K562 (cell line): ENCODE measurements around the gene COX7A1. TPM values are rescaled to one million over a fixed set of nuclear protein-coding genes. Genes with fewer than 3 reads are reported as not detected.

ENCODE experiments used
- CHD4 ChIP-seq: fragments of 200-600 bp; sonication (generic); IDR thresholded peaks from 3 replicates; pipeline ENCODE4 v1.6.1; 2012; ENCODE audit warnings: low read depth, mild to moderate bottlenecking, mixed read lengths, low read length, inconsistent platforms; ENCODE audit not compliant: insufficient read depth, insufficient replicate concordance, poor library complexity, severe bottlenecking
- COPS2 ChIP-seq: fragments of 450-650 bp; conservative IDR thresholded peaks from 2 replicates; pipeline ENCODE4 v1.6.1; 2016; ENCODE audit warnings: mild to moderate bottlenecking, moderate library complexity
- ELF1 ChIP-seq: fragments of 200-800 bp; sonication (Bioruptor generic); IDR thresholded peaks from 2 replicates; pipeline ENCODE4 v1.6.1; 2016; ENCODE audit warnings: missing genetic modification characterization, missing compliant biosample characterization
- FOXK1 ChIP-seq: sonication (generic); formaldehyde crosslinking; IDR thresholded peaks from 2 replicates; pipeline ENCODE4 v1.8.0; 2022; ENCODE audit warnings: missing genetic modification reagents, mild to moderate bottlenecking, borderline replicate concordance
- FOXM1 ChIP-seq, 2 experiments: fragments of 450-650 bp in 1 of 2; sonication (generic) in 1 of 2; formaldehyde crosslinking in 1 of 2; IDR thresholded peaks; 2 replicates each; pipeline versions ENCODE4 v1.6.1 to v1.9.0; 2017 to 2022; ENCODE audit warnings: low read depth in 2 of 2, mild to moderate bottlenecking in 2 of 2, missing genetic modification reagents in 1 of 2, moderate library complexity in 1 of 2
- GTF2F1 ChIP-seq: IDR thresholded peaks from 2 replicates; pipeline ENCODE4 v1.6.1; 2011; ENCODE audit warnings: low read depth, low read length, improper control_type of control experiment
- MXI1 ChIP-seq: IDR thresholded peaks from 2 replicates; pipeline ENCODE4 v1.6.1; 2011; ENCODE audit warnings: low read depth, mild to moderate bottlenecking, improper control_type of control experiment, low read length
- NFE2L1 ChIP-seq: fragments of 450-650 bp; IDR thresholded peaks from 2 replicates; pipeline ENCODE4 v1.6.1; 2016; ENCODE audit warnings: missing genetic modification characterization, low read depth, mild to moderate bottlenecking, missing compliant biosample characterization, moderate library complexity, borderline replicate concordance
- POLR2AphosphoS5 ChIP-seq: IDR thresholded peaks from 2 replicates; pipeline ENCODE4 v1.6.1; 2011; ENCODE audit warnings: mild to moderate bottlenecking, low read depth, low read length, moderate library complexity; ENCODE audit not compliant: control insufficient read depth, insufficient read depth
- POLR2G ChIP-seq: fragments of 200-400 bp; formaldehyde crosslinking; IDR thresholded peaks from 2 replicates; pipeline ENCODE4 v1.6.1; 2017; ENCODE audit warnings: low read depth, mild to moderate bottlenecking, antibody characterized with exemption, low read length, moderate library complexity
- SMARCB1 ChIP-seq: IDR thresholded peaks from 2 replicates; pipeline ENCODE4 v1.6.1; 2011; ENCODE audit warnings: improper control_type of control experiment, low read depth; ENCODE audit not compliant: insufficient read length
- ZKSCAN1 ChIP-seq: fragments of 150-350 bp; IDR thresholded peaks from 2 replicates; pipeline ENCODE4 v1.6.1; 2016; ENCODE audit warnings: low read depth, low read length
- ZNF311 ChIP-seq: fragments of 250-450 bp; sonication (Bioruptor Pico); IDR thresholded peaks from 2 replicates; pipeline ENCODE4 v1.4.0; 2020; ENCODE audit warnings: mild to moderate bottlenecking, moderate library complexity
- ZNF324 ChIP-seq: fragments of 250-450 bp; sonication (Bioruptor Pico); IDR thresholded peaks from 2 replicates; pipeline ENCODE4 v1.4.0; 2020; ENCODE audit warnings: mild to moderate bottlenecking
- ZNF431 ChIP-seq: sonication (generic); formaldehyde crosslinking; IDR thresholded peaks from 2 replicates; pipeline ENCODE4 v1.8.0; 2022; ENCODE audit warnings: mild to moderate bottlenecking, missing genetic modification reagents
- polyA plus RNA-seq, 8 experiments: library from polyadenylated mRNA; depleted of rRNA in 4 of 8; stranded (reverse) in 5 of 8; unstranded in 3 of 8; fragments of >200 nt; fragmentation: Nextera tagmentation in 2 of 8; fragmentation: Illumina TruSeq in 1 of 8; extraction: Ambion mirVana in 2 of 8; extraction: Trizol in 1 of 8; gene quantifications; 2 replicates each; pipeline versions ENCODE4 v1.2.1 to v1.2.3, GENCODE V29; 2011 to 2014; ENCODE audit warnings: inconsistent platforms in 1 of 8, missing spikeins in 1 of 8
- total RNA-seq, 7 experiments: library from RNA; depleted of rRNA in 6 of 7; stranded (reverse); fragments of >200 nt in 6 of 7; fragmentation: Illumina TruSeq in 2 of 7; extraction: Trizol in 2 of 7; gene quantifications; 2 replicates each; pipeline versions ENCODE4 v1.2.1 to v1.2.3, GENCODE V29; 2011 to 2021; ENCODE audit warnings: low replicate concordance in 1 of 7
- TF ChIP-seq, protein P1 (sequence below): fragments of 450-650 bp; IDR thresholded peaks from 2 replicates; pipeline ENCODE4 v1.6.1; 2018; ENCODE audit not compliant: partially characterized antibody
- TF ChIP-seq, protein P2 (sequence below), 2 experiments: fragments of 450-650 bp in 1 of 2; sonication (generic) in 1 of 2; formaldehyde crosslinking in 1 of 2; IDR thresholded peaks in 1 of 2; conservative IDR thresholded peaks in 1 of 2; 2 replicates each; pipeline versions ENCODE4 v1.6.1 to v1.8.1; 2016 to 2023; ENCODE audit warnings: mild to moderate bottlenecking in 2 of 2, moderate library complexity in 2 of 2, inconsistent platforms in 1 of 2, missing genetic modification reagents in 1 of 2
- TF ChIP-seq, protein P3 (sequence below): fragments of 450-650 bp; IDR thresholded peaks from 2 replicates; pipeline ENCODE4 v1.6.1; 2016; ENCODE audit warnings: mild to moderate bottlenecking
- TF ChIP-seq, protein P4 (sequence below): sonication (generic); formaldehyde crosslinking; IDR thresholded peaks from 2 replicates; pipeline ENCODE4 v1.9.0; 2022; ENCODE audit warnings: mild to moderate bottlenecking, missing genetic modification reagents

The COX7A1 gene
- total and polyA plus RNA-seq, 9 of the 15 experiments (the other 6 are each of a cell fraction or from before 2014, with no cell fraction given), result 0.08 TPM; not detected in 8

DNA sequence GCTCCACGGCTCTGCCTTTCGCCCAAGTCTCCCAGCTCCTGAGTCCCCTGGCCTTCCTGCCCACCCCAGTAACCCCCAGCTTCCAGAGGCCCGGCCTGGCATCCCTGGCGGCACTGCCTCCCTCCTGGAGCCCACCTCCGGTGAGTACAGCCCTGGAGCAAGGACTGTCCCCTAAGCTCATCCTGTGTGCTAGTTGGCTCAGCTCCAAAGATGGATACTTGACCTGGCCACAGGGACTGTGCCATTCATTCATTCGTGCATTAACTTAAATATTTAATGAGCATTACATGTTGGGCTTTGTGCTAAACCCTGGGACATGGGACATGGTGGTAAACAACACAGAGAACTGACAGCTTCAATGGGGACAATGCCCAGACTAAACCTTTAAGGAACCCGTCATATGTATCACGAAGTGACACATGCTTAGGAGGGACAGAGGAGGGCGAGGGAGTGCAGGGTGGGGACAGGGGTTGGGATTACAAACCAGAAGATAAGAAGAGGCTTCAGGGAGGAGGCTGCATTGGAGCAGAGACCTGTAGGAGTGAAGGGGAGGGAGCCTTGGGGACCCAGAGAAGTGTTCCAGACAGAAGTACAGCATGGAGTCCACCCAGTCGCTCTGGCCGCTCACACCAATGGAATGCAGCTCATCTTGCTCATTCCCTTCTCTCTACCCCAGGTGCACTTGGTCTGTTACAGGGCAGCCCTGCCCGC, 48.2 kb downstream of the COX7A1 start (continued):
- no peak for TF ChIP-seq ZNF431 (CRISPR knock-in tag)
- no peak for TF ChIP-seq CHD4
- TF ChIP-seq ELF1 (tag), result no peak
- no peak for TF ChIP-seq POLR2G
- no peak for TF ChIP-seq FOXK1 (CRISPR knock-in tag)
- TF ChIP-seq, protein P1, sequence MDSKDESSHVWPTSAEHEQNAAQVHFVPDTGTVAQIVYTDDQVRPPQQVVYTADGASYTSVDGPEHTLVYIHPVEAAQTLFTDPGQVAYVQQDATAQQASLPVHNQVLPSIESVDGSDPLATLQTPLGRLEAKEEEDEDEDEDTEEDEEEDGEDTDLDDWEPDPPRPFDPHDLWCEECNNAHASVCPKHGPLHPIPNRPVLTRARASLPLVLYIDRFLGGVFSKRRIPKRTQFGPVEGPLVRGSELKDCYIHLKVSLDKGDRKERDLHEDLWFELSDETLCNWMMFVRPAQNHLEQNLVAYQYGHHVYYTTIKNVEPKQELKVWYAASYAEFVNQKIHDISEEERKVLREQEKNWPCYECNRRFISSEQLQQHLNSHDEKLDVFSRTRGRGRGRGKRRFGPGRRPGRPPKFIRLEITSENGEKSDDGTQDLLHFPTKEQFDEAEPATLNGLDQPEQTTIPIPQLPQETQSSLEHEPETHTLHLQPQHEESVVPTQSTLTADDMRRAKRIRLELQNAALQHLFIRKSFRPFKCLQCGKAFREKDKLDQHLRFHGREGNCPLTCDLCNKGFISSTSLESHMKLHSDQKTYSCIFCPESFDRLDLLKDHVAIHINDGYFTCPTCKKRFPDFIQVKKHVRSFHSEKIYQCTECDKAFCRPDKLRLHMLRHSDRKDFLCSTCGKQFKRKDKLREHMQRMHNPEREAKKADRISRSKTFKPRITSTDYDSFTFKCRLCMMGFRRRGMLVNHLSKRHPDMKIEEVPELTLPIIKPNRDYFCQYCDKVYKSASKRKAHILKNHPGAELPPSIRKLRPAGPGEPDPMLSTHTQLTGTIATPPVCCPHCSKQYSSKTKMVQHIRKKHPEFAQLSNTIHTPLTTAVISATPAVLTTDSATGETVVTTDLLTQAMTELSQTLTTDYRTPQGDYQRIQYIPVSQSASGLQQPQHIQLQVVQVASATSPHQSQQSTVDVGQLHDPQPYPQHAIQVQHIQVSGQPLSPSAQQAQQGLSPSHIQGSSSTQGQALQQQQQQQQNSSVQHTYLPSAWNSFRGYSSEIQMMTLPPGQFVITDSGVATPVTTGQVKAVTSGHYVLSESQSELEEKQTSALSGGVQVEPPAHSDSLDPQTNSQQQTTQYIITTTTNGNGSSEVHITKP, result peak; percentile 83
- TF ChIP-seq COPS2, result no peak
- TF ChIP-seq ZNF324 (CRISPR knock-in tag), result no peak
- no peak for TF ChIP-seq ZNF311
- TF ChIP-seq, protein P2, sequence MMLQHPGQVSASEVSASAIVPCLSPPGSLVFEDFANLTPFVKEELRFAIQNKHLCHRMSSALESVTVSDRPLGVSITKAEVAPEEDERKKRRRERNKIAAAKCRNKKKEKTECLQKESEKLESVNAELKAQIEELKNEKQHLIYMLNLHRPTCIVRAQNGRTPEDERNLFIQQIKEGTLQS (IDR thresholded peaks at IDR 0.05), result no peak
- TF ChIP-seq, protein P2 (CRISPR knock-in tag; conservative IDR thresholded peaks at IDR 0.05), result no peak
- TF ChIP-seq GTF2F1, result no peak
- no peak for TF ChIP-seq SMARCB1
- TF ChIP-seq NFE2L1 (tag), result no peak
- TF ChIP-seq, protein P3, sequence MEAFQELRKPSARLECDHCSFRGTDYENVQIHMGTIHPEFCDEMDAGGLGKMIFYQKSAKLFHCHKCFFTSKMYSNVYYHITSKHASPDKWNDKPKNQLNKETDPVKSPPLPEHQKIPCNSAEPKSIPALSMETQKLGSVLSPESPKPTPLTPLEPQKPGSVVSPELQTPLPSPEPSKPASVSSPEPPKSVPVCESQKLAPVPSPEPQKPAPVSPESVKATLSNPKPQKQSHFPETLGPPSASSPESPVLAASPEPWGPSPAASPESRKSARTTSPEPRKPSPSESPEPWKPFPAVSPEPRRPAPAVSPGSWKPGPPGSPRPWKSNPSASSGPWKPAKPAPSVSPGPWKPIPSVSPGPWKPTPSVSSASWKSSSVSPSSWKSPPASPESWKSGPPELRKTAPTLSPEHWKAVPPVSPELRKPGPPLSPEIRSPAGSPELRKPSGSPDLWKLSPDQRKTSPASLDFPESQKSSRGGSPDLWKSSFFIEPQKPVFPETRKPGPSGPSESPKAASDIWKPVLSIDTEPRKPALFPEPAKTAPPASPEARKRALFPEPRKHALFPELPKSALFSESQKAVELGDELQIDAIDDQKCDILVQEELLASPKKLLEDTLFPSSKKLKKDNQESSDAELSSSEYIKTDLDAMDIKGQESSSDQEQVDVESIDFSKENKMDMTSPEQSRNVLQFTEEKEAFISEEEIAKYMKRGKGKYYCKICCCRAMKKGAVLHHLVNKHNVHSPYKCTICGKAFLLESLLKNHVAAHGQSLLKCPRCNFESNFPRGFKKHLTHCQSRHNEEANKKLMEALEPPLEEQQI, result no peak
- no peak for TF ChIP-seq FOXM1 (IDR thresholded peaks at IDR 0.05; ENCODE audit: low read depth)
- no peak for TF ChIP-seq FOXM1 (CRISPR knock-in tag; IDR thresholded peaks at IDR 0.05; ENCODE audit: low read depth)
- TF ChIP-seq, protein P4, sequence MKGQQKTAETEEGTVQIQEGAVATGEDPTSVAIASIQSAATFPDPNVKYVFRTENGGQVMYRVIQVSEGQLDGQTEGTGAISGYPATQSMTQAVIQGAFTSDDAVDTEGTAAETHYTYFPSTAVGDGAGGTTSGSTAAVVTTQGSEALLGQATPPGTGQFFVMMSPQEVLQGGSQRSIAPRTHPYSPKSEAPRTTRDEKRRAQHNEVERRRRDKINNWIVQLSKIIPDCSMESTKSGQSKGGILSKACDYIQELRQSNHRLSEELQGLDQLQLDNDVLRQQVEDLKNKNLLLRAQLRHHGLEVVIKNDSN (CRISPR knock-in tag), result no peak
- TF ChIP-seq MXI1, result no peak
- TF ChIP-seq POLR2AphosphoS5, result 0 out of 2 replicates have a peak, but pooled peaks have one; percentile 32
- TF ChIP-seq ZKSCAN1, result no peak
